Measurements from ENCODE around the gene IGF2BP3.

IGF2BP3 gene

DNA sequence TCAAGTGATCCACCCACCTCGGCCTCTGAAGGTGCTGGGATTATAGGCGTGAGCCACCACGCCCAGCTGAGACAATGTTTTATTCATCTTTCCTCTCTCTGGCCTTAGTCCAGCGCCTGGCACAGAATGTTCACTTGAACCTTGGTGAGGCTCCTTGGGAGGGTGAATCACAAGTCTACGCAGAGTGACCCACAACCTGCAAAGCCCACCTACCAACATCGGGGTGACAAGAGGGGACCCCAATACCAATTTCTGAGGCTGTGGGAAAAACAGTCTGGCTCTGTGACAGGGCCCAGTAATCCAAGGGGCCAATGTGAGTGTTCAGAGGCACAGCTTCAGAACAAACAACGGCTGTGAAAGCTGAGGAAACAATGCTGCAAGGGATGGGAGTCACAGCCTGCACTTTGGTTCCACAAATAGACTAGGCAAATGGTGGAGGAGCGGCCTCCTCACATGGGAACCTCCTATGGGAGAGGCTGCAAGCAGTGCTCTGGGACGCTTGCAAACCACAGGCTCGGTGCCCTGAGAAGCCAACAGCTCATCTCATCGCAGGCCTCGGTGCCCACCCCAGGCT lies 176.7 kb downstream of the IGF2BP3 start:
- DNase-seq, result no peak

DNA sequence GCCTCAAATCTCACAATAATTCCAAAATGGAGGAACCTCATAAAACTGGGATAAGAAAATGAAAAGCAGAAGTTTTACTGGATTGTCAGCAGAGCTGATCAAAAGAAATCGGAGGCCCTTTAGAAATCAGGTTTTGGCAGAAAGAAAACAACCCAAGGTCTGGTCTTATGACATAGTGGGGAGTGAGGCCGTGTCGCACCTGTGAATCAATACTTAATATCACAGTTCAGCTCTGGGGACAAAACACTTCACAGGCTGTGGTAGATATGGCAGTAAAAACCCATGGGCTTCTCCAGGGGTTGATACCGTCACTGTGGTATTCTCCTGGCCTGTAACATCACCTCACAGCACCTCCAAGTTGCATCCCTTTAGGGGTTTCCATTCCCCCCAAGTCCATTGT lies 177.7 kb downstream of the IGF2BP3 start:
- DNase-seq, result no peak

DNA sequence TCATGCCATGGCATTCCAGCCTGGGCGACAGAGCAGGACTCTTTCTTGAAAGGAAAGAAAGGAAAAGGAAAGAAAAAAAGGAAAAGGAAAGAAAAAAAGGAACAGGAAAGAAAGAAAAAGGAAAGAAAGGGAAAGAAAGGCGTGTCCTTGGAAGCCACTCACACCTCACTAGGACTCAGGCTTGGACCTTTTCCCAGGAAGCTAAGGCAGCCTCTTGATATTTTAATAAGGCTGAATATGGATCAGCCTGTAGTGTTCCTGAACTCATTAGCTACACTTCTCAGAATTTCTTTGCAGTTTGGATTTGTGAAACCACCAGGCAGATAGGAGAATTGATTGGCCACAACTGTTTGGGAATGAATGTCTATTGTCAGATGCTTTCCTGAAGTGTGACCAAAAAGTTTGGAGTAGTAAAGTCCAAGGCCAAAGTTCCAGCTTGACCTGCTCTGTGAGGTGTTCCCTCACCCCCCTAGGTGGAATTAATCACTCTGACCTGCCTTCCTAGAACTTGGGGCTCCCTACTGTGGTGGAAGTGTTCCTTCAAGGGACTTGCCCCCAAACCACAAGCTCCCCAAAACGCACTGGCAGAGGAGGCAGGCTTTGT lies 178.2 kb downstream of the IGF2BP3 start:
- no peak for DNase-seq

GRCh38 chr7:23290993-23291392 lies 179.3 kb downstream of the IGF2BP3 start:
- no peak for DNase-seq

DNA sequence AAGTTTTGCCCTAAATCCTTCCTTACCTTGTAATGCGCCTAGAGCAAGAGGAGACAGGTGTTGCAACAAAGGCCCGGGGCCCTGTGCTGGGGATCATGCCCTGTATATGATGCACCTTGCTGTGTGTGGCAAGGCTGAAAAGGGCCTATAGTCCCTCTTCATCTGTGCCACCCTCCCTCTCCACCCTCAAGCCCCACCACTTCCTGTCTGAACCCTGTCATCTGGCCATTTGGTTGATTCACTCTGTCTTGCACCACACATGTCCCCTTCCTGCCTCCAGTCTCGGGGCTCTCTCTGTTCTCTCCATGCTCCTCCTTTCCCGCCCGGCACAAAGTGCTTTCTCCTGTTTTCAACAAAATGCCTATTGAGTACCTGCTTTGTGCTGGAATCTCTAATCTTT lies 182.7 kb downstream of the IGF2BP3 start:
- no peak for DNase-seq

GRCh38 chr7:23285657-23286646 lies 184.3 kb downstream of the IGF2BP3 start:
- no peak for DNase-seq

- DNase-seq, result no peak
These were observed 185.4 kb downstream of the IGF2BP3 start for GRCh38 chr7:23284871-23285270.

- DNase-seq, result no peak
These were observed 187.2 kb downstream of the IGF2BP3 start for GRCh38 chr7:23283086-23283485.

DNA sequence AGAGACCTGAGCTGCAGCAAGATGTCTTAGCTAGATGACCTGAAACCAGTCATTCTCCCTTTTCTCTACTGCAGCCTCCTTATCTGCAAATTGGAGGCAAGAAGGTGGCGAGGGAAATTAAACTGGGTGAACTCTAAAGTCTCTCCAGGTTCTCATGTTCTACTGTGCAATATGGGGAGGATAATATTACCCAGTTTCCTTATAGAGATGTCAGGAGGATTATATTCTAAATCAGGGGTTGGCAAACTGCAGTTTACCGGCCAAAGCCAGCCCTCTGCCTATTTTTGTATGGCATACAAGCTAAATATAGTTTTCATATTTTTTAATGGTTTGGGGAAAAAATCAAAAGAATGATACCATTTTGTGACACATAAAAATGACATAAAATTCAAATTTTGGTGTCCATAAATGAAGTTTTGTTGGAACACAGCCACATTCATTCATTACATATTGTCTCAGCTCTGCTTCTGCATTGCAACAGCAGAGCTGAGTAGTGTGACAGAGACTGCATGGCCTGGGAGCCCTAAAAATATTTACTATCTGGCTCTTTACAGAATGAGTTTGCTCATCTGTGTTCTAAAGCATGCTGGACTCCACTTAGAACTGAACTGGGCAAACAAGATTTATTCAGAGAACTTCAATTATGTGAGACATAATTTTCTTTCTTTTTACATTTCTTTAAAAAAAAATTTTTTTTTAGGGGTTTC lies 190.3 kb downstream of the IGF2BP3 start:
- no peak for DNase-seq

DNA sequence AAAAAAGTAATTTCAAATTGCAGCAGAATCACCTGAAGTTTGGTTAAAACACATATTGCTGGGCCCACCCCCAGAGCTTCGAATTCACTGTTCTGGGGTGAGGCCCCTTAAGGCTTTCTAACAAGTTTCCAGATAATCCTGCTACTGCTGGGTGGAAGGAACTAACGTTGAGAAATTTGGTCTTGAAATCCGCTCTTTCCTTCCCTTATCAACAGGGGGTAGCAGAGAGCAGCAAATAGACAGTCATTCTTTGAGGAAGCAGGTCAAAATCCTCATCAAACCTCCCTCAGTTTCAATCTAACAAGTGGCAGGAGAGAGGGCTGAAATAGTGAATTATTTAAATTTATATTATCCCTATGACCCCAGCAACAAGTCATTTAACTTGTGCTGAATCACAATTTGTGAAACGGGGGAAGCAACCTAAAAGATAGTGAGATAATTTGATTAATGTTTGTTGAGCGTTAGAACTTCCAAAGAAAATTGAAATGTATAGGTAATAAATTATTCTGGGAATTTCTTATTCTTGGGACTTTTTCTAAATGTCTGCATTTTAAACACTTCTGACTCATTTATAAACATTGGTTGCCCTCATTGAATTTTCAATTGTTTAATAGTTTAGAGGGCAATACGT lies 192.8 kb downstream of the IGF2BP3 start:
- no peak for DNase-seq

DNA sequence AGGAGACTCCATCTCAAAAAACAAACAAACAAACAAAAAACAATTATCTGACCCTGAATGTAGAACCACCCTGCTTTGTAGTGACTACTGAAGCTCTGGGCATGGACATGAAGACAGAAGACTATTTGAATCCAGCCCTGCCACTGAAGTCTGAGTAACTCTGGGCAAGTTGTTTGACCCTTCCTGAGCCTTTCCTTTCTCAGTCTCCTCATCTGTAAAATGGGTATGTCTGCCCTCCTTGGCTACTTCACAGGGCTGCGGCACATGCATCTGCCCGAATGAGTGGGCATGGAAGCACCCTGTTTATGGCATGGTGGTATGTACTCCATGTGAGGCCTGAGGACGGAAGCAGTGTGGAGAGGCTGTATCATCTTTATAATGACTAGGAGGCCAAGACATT lies 193.3 kb downstream of the IGF2BP3 start:
- DNase-seq, result no peak

DNA sequence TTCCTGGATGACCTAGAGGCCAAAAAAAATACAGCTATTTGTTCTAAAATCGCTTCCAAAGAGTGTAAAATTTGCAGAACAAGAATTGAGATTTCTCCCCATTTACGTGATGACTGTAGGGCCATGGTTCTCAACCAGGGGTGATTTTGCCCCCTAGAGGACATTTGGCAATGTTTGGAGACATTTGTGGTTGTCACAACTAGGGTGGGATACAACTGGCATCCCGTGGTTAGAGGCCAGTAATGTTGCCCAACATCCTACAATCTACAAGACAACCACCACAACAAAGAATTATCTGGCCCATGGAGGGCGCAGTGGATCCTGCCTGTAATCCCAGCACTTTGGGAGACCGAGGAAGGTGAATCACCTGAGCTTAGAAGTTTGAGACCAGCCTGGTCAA lies 193.9 kb downstream of the IGF2BP3 start:
- DNase-seq, result no peak

GRCh38 chr7:23275912-23276311 lies 194.4 kb downstream of the IGF2BP3 start:
- DNase-seq, result no peak

DNA sequence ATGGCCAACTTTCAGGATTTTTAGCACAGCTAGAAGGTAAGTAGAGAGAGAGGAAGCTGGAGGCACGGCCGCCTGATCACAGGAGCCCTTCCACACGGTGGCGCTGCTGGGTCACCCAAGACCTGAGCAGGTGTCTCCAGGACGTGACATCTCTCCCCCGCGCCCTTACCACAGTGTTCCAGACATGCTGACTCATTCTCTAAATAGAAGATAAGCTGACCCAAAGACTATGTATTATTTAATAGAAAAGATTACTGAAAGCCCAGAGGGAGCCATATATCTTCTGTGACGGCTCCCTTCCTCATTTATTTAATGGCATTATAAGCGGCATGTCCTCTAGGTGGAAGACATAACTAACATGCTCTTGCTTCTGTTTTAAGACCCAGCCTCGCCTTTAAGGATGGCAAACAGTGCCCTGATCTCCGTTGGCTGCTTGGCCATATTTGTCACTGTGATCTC lies 197.1 kb downstream of the IGF2BP3 start:
- peak; percentile 73 for DNase-seq

DNA sequence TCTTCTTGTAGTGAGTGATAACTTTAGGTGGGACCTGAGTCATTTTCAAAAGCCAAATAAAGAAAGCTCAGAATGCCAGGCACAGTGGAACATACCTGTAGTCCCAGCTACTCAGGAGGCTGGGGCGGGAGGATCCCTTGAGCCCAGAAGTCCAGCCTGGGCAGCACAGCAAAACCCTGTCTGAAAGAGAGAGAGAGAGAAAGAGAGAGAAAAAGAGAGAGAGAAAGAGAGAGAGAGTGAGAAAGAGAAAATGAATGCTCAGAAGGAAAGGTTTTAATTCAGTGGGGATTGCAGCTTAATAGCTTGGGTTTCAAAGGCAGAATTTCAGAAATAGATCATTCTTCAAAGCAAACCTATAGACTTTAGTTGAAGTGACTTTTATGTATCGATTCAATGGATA lies 198.0 kb downstream of the IGF2BP3 start:
- DNase-seq, result no peak

DNA sequence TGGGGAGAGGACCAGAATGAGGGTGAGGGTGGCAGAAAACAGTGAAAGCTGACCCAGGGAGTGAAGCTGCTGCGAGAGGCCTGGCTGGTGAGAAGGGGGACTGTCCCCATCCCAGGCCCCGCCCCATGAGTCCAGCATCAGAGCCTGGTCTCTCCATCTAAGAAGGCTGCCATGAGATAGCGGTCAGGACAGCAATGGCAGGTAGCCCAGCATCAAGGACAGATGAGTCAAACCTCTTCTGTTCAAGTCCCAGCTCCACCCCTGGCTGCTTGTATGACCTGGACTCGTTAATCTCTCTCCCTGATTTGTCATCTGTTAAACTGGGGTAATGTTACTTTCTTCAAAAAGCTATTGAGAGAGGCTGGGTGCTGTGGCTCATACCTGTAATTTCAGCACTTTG lies 201.5 kb downstream of the IGF2BP3 start:
- no peak for DNase-seq

DNA sequence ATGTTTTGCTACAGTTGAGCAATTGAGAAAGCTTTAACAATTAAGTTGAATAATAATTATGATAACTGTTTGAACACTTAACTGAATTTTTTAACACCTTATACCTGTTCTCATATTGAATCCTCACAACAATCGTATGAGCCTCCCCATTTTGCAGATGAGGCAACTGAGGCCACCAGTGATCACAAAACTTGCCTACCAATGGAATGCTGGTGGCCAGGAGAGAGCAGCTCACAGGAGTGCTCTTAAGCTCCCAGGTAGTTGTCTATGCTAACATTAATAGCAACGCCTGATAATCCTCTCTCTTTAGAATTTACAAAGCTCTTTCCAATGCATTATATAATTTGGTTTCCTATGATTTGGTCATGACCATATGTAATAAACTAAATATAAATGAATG lies 202.1 kb downstream of the IGF2BP3 start:
- DNase-seq, result no peak

GRCh38 chr7:23267357-23267756 lies 202.9 kb downstream of the IGF2BP3 start:
- DNase-seq, result no peak

DNA sequence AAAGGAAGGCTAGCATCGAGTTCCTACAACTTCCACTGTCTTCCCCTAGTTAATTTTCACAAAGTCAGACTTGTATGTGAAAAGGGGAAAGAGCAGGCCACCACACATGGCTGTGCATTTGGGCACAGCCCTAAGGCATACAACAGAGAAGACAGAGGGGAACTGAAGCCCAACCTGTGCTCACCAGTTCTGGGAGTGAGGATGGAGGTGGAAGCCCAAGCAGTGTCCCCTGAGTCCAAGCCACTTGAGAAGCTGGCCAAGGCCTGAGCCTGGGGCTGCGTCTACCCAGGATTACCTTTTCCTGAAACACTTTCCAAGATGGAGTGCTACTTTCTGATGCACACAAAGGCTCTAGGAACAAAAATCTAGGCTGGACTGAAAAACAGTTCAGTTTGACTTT lies 203.4 kb downstream of the IGF2BP3 start:
- no peak for DNase-seq

GRCh38 chr7:23264916-23265458 lies 205.3 kb downstream of the IGF2BP3 start:
- no peak for DNase-seq

DNA sequence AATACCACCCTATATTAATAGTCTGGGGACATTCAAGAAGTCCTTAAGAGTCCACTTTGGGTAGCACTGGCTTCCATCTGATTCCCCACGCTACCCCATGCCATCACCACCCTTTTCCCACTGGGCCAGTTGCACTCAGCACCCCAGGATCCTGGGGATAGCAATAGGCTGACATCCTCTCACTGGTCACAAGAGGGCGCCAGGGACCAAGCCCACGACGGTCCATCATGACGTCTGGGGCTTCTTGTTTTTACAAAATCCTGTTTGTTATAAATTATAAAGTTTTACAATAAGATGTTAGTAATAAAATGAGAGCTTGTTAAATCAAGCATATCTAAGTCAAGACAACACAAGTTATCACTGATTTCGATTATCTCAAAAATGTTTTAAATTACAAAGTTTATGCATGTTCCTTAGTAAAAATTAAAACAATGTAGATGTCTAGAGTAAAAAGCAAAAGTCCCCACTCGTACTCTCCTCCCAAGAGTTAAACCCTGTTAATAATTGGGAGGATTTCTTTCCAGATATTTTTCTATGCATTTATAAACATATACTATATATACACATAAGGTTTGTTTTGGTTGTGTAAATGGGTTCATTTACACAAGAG lies 208.3 kb downstream of the IGF2BP3 start:
- peak; percentile 37 for DNase-seq

GRCh38 chr7:23260371-23260770 lies 209.9 kb downstream of the IGF2BP3 start:
- DNase-seq, result no peak
